Left colon (tissue), 2 donors: Measurements from ENCODE around the gene CPNE1. TPM values are rescaled to one million over a fixed set of nuclear protein-coding genes. Genes with fewer than 3 reads are reported as not detected.

Source experiments
- ATAC-seq: fragments of 200-7000 bp; cut with Tn5 transposase; one replicate; pipeline ENCODE4 v1.9.1; 2020; ENCODE audit warnings: mild to moderate bottlenecking, moderate library complexity
- DNase-seq, 2 donors: peaks; one replicate each; pipeline ENCODE4 v3.0.0-alpha.2; 2020
- intact Hi-C, 2 donors: fragments of 100-400 bp; cut with DNase I in 1 of 2; cut with micrococcal nuclease in 1 of 2; formaldehyde crosslinking; loops; one replicate each; pipeline versions ENCODE4 v1.11.2 to v1.14.0; 2022; cut with DNase I, micrococcal nuclease
- total RNA-seq, 2 donors: library from RNA; stranded (reverse); fragmentation: NEBNext Ultra II Directional; extraction: Animal tissue kit (Norgen Biotek cat#: 25700); gene quantifications; one replicate each; pipeline ENCODE4 v1.2.1, GENCODE V29; 2021
- donor health status: DM: no; HTN: no; CAD: no.
- donor health status: DM: yes; HTN: yes; CAD: no.

Gene CPNE1
- total RNA-seq, 2 donors from 2014 or later = 108 to 126 TPM

- intact Hi-C loops = no loop called here
- ATAC-seq (no peak), DNase-seq (no peak)
Measured at GRCh38 chr20:35629427-35630145, 35.1 kb downstream of the CPNE1 start.

- intact Hi-C loops = no loop called here
- ATAC-seq = no peak
- no peak for DNase-seq
Measured at GRCh38 chr20:35627121-35627520, 37.6 kb downstream of the CPNE1 start.

- ATAC-seq = no peak
- intact Hi-C loops = no loop called here
- DNase-seq = no peak
Measured at GRCh38 chr20:35626386-35627001, 38.2 kb downstream of the CPNE1 start.

- DNase-seq (no peak), ATAC-seq (no peak)
- intact Hi-C loops = no loop called here
Measured at GRCh38 chr20:35625584-35626385, 38.9 kb downstream of the CPNE1 start.

GRCh38 chr20:35621560-35621946 lies 43.1 kb downstream of the CPNE1 start:
- no peak for ATAC-seq

GRCh38 chr20:35620818-35621559 lies 43.7 kb downstream of the CPNE1 start:
- intact Hi-C loops = no loop called here
- ATAC-seq (no peak), DNase-seq (no peak)

More at GRCh38 chr20:35621560-35621946, 43.1 kb downstream of the CPNE1 start:
- intact Hi-C loops = no loop called here
- no peak for DNase-seq

- DNase-seq (peak; percentile 86 to 88), ATAC-seq (peak; percentile 46)
- intact Hi-C loops = no loop called here
Measured at GRCh38 chr20:35619196-35620095, 45.3 kb downstream of the CPNE1 start.

GRCh38 chr20:35618263-35619131 lies 46.2 kb downstream of the CPNE1 start:
- DNase-seq (peak; percentile 37 to 51), ATAC-seq (no peak)
- intact Hi-C loops = no loop called here

- ATAC-seq = no peak
- intact Hi-C loops = no loop called here
- DNase-seq = peak; percentile 52 to 62
Measured at GRCh38 chr20:35617397-35618262, 47.1 kb downstream of the CPNE1 start.

- DNase-seq (peak; percentile 93 to 94), ATAC-seq (peak; percentile 62)
- intact Hi-C loops = no loop called here
Measured at GRCh38 chr20:35616465-35617396, 48.0 kb downstream of the CPNE1 start.

- peak; percentile 83 for ATAC-seq
- peak; percentile 99 to 100 for DNase-seq
- intact Hi-C loops = no loop called here
Measured at GRCh38 chr20:35615667-35616464, 48.8 kb downstream of the CPNE1 start, which contains the start of gene SPAG4. TSS of gene SPAG4 (plus strand) at chr20:35615829. CDS start at chr20:35616004, 175 bp downstream.

GRCh38 chr20:35611482-35611881 lies 53.2 kb downstream of the CPNE1 start:
- no peak for ATAC-seq
- intact Hi-C loops = no loop called here
- DNase-seq = no peak

- DNase-seq (no peak), ATAC-seq (no peak)
- intact Hi-C loops = no loop called here
Measured at GRCh38 chr20:35610833-35611427, 53.8 kb downstream of the CPNE1 start.
